ENCODE results near the gene MFNG. TPM values are rescaled to one million over a fixed set of nuclear protein-coding genes. Genes with fewer than 3 reads are reported as not detected.

Gene MFNG
- total and polyA plus RNA-seq, 4 experiments from 2014 or later = 213 to 441 (median 278) TPM

DNA sequence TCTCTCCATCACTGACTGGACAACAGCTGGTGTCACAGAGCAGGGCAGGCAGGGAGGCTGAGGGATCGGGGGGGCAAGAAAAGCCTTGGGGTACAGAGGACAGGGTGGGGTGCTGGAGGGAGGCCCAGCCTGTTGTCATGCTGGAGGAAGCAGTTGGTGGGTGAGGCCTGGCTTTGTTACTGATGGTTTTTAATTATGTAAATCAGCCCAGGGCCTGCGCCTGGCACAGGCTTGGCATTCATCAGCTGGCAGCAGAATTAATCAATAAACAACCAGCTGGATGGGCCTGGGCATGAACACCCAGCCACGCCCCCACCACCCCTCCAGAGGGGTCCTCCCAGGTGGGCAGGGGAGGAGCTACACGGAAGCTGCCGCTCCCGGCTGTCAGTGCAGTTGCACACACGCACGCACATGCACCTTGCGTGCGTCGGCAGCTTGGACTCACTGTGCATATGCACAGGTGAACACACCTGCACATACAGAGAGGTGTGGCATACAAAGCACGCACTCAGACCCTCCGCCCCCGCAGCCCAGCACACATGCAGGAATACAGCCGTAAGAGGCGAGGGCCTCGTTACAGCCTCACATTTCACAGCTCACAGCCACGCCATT is 37.6 kb downstream of the MFNG start:
- no peak overlapping the region for H3K27ac ChIP-seq (ENCODE audit: low read depth, low read length)
- CTCF ChIA-PET (ENCODE audit: partially characterized antibody) = no interaction called here
- Mint-ChIP-seq H3K4me1 (peaks cover 0 to 8% (median 4%) of the 10 kb centered on the region in 4 donors), H3K4me3 (no peak overlapping the region), H3K27me3 (no peaks in the 10 kb centered on the region), H3K9me3 (peaks cover 0 to 2% (median 0%) of the 10 kb centered on the region in 8 donors), H3K36me3 (peaks cover 0 to 12% of the 10 kb centered on the region in 2 donors), H3K27ac (no peak overlapping the region)
- POLR2A ChIA-PET (ENCODE audit: partially characterized antibody) = no interaction called here
- peaks cover 4% of the 10 kb centered on the region for H3K4me1 ChIP-seq (ENCODE audit: insufficient read depth, low read length)
- H3K27me3 ChIP-seq (ENCODE audit: insufficient read depth, low read length) = no peaks in the 10 kb centered on the region
- intact Hi-C loops (cut with micrococcal nuclease) = no loop called here
- DNase-seq = no peak
- H3K36me3 ChIP-seq (ENCODE audit: insufficient read depth, low read length) = no peaks in the 10 kb centered on the region
- H3K9me3 ChIP-seq (ENCODE audit: control insufficient read depth in 1 of 2, low read length in 2 of 2) = no peaks in the 10 kb centered on the region
- no peak overlapping the region for H3K4me3 ChIP-seq (ENCODE audit: low read length in 2 of 2)

DNA sequence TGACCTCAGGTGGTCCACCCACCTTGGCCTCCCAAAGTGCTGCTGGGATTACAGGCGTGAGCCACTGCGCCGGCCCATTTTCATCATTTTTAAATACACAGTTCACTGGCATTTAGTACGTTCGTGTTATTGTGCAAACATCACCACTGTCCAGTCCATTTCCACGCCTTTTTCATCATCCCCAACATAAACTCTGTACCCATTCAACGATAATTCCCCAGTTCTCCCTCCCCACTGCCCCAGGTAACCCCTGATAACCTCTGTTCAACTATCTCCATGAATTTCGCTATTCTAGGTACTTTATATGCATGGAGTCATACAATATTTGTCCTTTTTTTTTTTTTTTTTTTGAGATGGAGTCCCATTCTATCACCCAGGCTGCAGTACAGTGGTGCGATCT is 40.7 kb downstream of the MFNG start:
- Mint-ChIP-seq H3K4me1 (peaks cover 0 to 8% (median 4%) of the 10 kb centered on the region in 4 donors), H3K27me3 (peaks cover 0 to 2% of the 10 kb centered on the region in 2 donors), H3K27ac (no peak overlapping the region), H3K36me3 (peaks cover 0 to 14% of the 10 kb centered on the region in 2 donors), H3K4me3 (no peak overlapping the region), H3K9me3 (peaks cover 0 to 4% (median 0%) of the 10 kb centered on the region in 8 donors)
- no peaks in the 10 kb centered on the region for H3K36me3 ChIP-seq (ENCODE audit: insufficient read depth, low read length)
- H3K9me3 ChIP-seq (ENCODE audit: control insufficient read depth in 1 of 2, low read length in 2 of 2) = no peaks in the 10 kb centered on the region
- H3K27me3 ChIP-seq (ENCODE audit: insufficient read depth, low read length) = no peaks in the 10 kb centered on the region
- CTCF ChIA-PET (ENCODE audit: partially characterized antibody) = no interaction called here
- H3K4me1 ChIP-seq (ENCODE audit: insufficient read depth, low read length) = peaks cover 4% of the 10 kb centered on the region
- intact Hi-C loops (cut with micrococcal nuclease) = no loop called here
- DNase-seq = no peak
- no peak overlapping the region for H3K27ac ChIP-seq (ENCODE audit: low read depth, low read length)
- no peak overlapping the region for H3K4me3 ChIP-seq (ENCODE audit: low read length in 2 of 2)
- POLR2A ChIA-PET (ENCODE audit: partially characterized antibody) = no interaction called here

DNA sequence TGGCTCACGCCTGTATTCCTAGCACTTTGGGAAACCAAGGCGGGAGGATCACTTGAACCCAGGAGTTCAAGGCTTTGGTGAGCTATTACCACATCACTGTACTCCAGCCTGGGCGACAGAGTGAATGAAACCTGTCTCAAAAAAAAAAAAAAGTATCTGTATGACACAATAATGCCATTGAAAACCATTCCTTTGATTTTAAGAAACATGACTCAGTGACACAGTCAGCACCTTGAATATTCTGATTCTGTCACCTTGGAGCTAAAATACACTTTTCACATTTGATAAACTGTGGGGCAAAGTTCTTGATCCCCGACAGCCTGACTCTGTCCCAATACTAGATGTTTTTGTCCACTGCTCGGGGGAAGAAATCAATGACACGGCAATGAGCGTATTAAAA is 42.2 kb downstream of the MFNG start:
- Mint-ChIP-seq H3K27me3 (peaks cover 0 to 2% of the 10 kb centered on the region in 2 donors), H3K4me3 (no peak overlapping the region), H3K27ac (no peak overlapping the region), H3K9me3 (peaks cover 0 to 4% (median 0%) of the 10 kb centered on the region in 8 donors), H3K36me3 (peaks cover 0 to 20% of the 10 kb centered on the region in 2 donors), H3K4me1 (peaks cover 0 to 3% (median 0%) of the 10 kb centered on the region in 4 donors)
- ChIA-PET CTCF (ENCODE audit: partially characterized antibody) (interaction anchor here (0.7 kb wide), 1 partner anchor 130 kb away, joined by 3 read pairs; no protein-coding TSS in a partner anchor), POLR2A (ENCODE audit: partially characterized antibody) (no interaction called here)
- intact Hi-C loops (cut with micrococcal nuclease) = no loop called here
- Histone ChIP-seq H3K4me1 (ENCODE audit: insufficient read depth, low read length) (no peaks in the 10 kb centered on the region), H3K36me3 (ENCODE audit: insufficient read depth, low read length) (no peaks in the 10 kb centered on the region), H3K9me3 (ENCODE audit: control insufficient read depth in 1 of 2, low read length in 2 of 2) (no peaks in the 10 kb centered on the region), H3K27ac (ENCODE audit: low read depth, low read length) (no peak overlapping the region), H3K4me3 (ENCODE audit: low read length in 2 of 2) (no peak overlapping the region), H3K27me3 (ENCODE audit: insufficient read depth, low read length) (no peaks in the 10 kb centered on the region)
- no peak for DNase-seq

DNA sequence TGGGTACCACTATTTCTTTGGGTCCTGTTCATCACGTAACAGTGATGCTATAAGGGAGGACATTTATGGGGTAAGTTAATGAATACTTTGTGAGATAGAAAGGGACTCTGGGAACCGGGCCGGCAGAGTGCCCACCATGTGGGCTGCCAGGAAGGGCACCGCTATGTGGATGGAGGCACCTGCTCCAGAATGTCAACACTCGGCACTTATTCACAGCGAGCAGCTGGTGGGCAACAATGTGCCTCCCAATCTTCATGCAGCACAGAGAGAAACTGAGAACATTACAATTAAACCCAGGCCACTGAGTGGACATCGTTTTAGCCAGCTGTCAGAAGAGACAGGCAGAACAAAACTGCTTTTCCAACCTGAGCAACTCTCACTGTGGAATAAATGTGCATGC is 43.1 kb downstream of the MFNG start:
- H3K36me3 ChIP-seq (ENCODE audit: insufficient read depth, low read length) = no peaks in the 10 kb centered on the region
- H3K9me3 Mint-ChIP-seq = peaks cover 0 to 4% (median 0%) of the 10 kb centered on the region in 8 donors
- no peaks in the 10 kb centered on the region for H3K27me3 ChIP-seq (ENCODE audit: insufficient read depth, low read length)
- H3K4me1 Mint-ChIP-seq = peaks cover 0 to 3% (median 0%) of the 10 kb centered on the region in 4 donors
- peaks cover 0 to 20% of the 10 kb centered on the region in 2 donors for H3K36me3 Mint-ChIP-seq
- H3K27ac Mint-ChIP-seq = peak overlapping the region in 1 of 7 donors; percentile 16
- CTCF ChIA-PET (ENCODE audit: partially characterized antibody) = interaction anchor here (1.0 kb wide), 1 partner anchor 20 kb away, joined by 3 read pairs; no protein-coding TSS in a partner anchor
- H3K4me1 ChIP-seq (ENCODE audit: insufficient read depth, low read length) = no peaks in the 10 kb centered on the region
- H3K4me3 Mint-ChIP-seq = peak overlapping the region in 1 of 8 donors; percentile 7
- no peak for DNase-seq
- no peak overlapping the region for H3K27ac ChIP-seq (ENCODE audit: low read depth, low read length)
- H3K9me3 ChIP-seq (ENCODE audit: control insufficient read depth in 1 of 2, low read length in 2 of 2) = no peaks in the 10 kb centered on the region
- intact Hi-C loops (cut with micrococcal nuclease) = no loop called here
- H3K4me3 ChIP-seq (ENCODE audit: low read length in 2 of 2) = no peak overlapping the region
- POLR2A ChIA-PET (ENCODE audit: partially characterized antibody) = no interaction called here
- H3K27me3 Mint-ChIP-seq = peaks cover 0 to 2% of the 10 kb centered on the region in 2 donors

DNA sequence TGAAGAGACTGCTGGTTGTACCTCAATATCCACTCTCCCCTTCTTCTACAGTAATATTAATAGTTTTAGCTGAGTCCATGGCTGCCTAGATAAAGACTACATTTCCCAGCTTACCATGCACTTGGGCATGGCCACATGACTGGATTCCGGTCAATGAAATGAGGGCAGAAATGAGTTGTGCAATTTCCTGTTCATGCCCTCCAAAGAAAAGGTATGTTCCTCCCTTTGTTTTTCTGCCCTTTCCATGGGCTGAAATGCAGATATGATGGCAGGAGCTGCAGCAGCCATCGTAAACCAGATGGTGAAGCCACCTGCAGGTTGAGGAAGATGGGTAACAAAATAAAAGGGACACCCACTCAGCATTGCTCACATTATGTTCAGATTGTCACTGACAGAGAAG is 43.6 kb downstream of the MFNG start:
- Histone ChIP-seq H3K9me3 (ENCODE audit: control insufficient read depth in 1 of 2, low read length in 2 of 2) (no peaks in the 10 kb centered on the region), H3K27me3 (ENCODE audit: insufficient read depth, low read length) (no peaks in the 10 kb centered on the region), H3K36me3 (ENCODE audit: insufficient read depth, low read length) (no peaks in the 10 kb centered on the region), H3K4me1 (ENCODE audit: insufficient read depth, low read length) (no peaks in the 10 kb centered on the region), H3K4me3 (ENCODE audit: low read length in 2 of 2) (no peak overlapping the region), H3K27ac (ENCODE audit: low read depth, low read length) (no peak overlapping the region)
- Mint-ChIP-seq H3K4me1 (peaks cover 0 to 3% (median 0%) of the 10 kb centered on the region in 4 donors), H3K9me3 (peaks cover 0 to 4% (median 0%) of the 10 kb centered on the region in 8 donors), H3K27me3 (peaks cover 0 to 2% of the 10 kb centered on the region in 2 donors), H3K4me3 (no peak overlapping the region), H3K36me3 (peaks cover 0 to 20% of the 10 kb centered on the region in 2 donors), H3K27ac (no peak overlapping the region)
- intact Hi-C loops (cut with micrococcal nuclease) = no loop called here
- DNase-seq = no peak
- ChIA-PET POLR2A (ENCODE audit: partially characterized antibody) (no interaction called here), CTCF (ENCODE audit: partially characterized antibody) (interaction anchor here (1.0 kb wide), 2 partner anchors 19 to 30 kb away, joined by 3 to 4 read pairs; no protein-coding TSS in a partner anchor)

DNA sequence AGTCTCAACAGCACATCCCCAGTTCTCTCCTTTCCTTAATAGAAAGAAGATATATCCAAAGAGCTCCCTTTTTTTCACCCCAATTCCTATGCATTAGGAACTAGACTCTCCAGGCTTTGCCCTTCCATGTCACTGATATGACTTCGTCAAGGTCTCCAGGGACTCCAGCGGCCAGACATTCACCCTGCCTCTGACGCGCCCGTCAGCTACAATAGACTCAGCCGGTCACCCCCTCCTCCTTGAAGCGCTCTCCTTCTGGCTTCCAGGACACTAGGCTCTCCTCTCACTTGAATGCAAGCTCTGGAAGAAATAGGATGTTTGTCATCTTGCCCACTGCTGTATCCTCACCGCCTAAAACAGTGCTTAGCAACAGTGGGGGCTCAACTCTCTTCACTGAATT is 44.0 kb downstream of the MFNG start:
- intact Hi-C loops (cut with micrococcal nuclease) = no loop called here
- H3K9me3 Mint-ChIP-seq = peaks cover 0 to 4% (median 0%) of the 10 kb centered on the region in 8 donors
- CTCF ChIA-PET (ENCODE audit: partially characterized antibody) = interaction anchor here (1.0 kb wide), 1 partner anchor 31 kb away, joined by 4 read pairs; no protein-coding TSS in a partner anchor
- DNase-seq = no peak
- H3K27ac Mint-ChIP-seq = no peak overlapping the region
- no peaks in the 10 kb centered on the region for H3K9me3 ChIP-seq (ENCODE audit: control insufficient read depth in 1 of 2, low read length in 2 of 2)
- no peaks in the 10 kb centered on the region for H3K36me3 ChIP-seq (ENCODE audit: insufficient read depth, low read length)
- H3K4me1 Mint-ChIP-seq = peaks cover 0 to 3% (median 0%) of the 10 kb centered on the region in 4 donors
- H3K27me3 ChIP-seq (ENCODE audit: insufficient read depth, low read length) = no peaks in the 10 kb centered on the region
- no peak overlapping the region for H3K27ac ChIP-seq (ENCODE audit: low read depth, low read length)
- H3K4me1 ChIP-seq (ENCODE audit: insufficient read depth, low read length) = no peaks in the 10 kb centered on the region
- peaks cover 0 to 2% of the 10 kb centered on the region in 2 donors for H3K27me3 Mint-ChIP-seq
- POLR2A ChIA-PET (ENCODE audit: partially characterized antibody) = no interaction called here
- H3K4me3 Mint-ChIP-seq = no peak overlapping the region
- H3K4me3 ChIP-seq (ENCODE audit: low read length in 2 of 2) = no peak overlapping the region
- H3K36me3 Mint-ChIP-seq = peaks cover 0 to 23% of the 10 kb centered on the region in 2 donors

DNA sequence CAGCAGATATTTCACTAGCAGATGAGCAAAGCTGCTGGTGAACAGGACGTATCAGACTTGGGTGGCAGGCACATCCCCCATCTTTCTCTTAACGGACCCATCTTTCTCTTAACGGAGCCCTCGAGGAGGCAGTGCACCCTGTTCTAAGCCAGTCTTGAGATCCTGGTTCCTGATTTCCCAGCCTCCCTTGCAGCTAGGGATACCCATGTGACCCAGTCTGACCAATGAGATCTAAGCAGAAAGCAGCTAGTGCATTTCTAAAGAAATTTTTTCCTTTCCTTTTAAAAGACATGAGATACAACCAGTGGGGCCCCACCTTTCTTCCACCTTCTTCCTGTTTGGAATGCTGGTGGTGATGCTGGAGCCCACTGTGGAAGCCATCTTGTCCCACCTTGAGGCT is 45.3 kb downstream of the MFNG start:
- Histone ChIP-seq H3K4me1 (ENCODE audit: insufficient read depth, low read length) (no peaks in the 10 kb centered on the region), H3K36me3 (ENCODE audit: insufficient read depth, low read length) (no peaks in the 10 kb centered on the region), H3K9me3 (ENCODE audit: control insufficient read depth in 1 of 2, low read length in 2 of 2) (no peaks in the 10 kb centered on the region), H3K27ac (ENCODE audit: low read depth, low read length) (no peak overlapping the region), H3K4me3 (ENCODE audit: low read length in 2 of 2) (no peak overlapping the region), H3K27me3 (ENCODE audit: insufficient read depth, low read length) (no peaks in the 10 kb centered on the region)
- DNase-seq = no peak
- intact Hi-C loops (cut with micrococcal nuclease) = no loop called here
- peaks cover 0 to 2% of the 10 kb centered on the region in 2 donors for H3K27me3 Mint-ChIP-seq
- no peak overlapping the region for H3K27ac Mint-ChIP-seq
- H3K4me1 Mint-ChIP-seq = peaks cover 0 to 3% (median 0%) of the 10 kb centered on the region in 4 donors
- peaks cover 0 to 26% of the 10 kb centered on the region in 2 donors for H3K36me3 Mint-ChIP-seq
- H3K9me3 Mint-ChIP-seq = peaks cover 0 to 4% (median 0%) of the 10 kb centered on the region in 8 donors
- H3K4me3 Mint-ChIP-seq = no peak overlapping the region
- ChIA-PET POLR2A (ENCODE audit: partially characterized antibody) (no interaction called here), CTCF (ENCODE audit: partially characterized antibody) (interaction anchor here (1.0 kb wide), 1 partner anchor 125 kb away, joined by 3 read pairs; no protein-coding TSS in a partner anchor)
